HEK293 (cell line): Measurements from ENCODE around the gene TMEM164.

Experiments used
- CTCF ChIA-PET: fragments of 350-600 bp; formaldehyde crosslinking; extraction: SDS; loops from one replicate; lab custom pipeline; 2021; ENCODE audit warnings: antibody characterized with exemption; lab: Yijun Ruan, JAX
- POLR2A ChIA-PET: fragments of 300-600 bp; formaldehyde crosslinking; extraction: SDS; loops from one replicate; lab custom pipeline; 2020; ENCODE audit warnings: antibody characterized with exemption, inconsistent platforms; lab: Yijun Ruan, JAX
- H3K27ac ChIP-seq: fragments of 200-500 bp; sonication (Bioruptor generic); 2 replicates; pipeline ENCODE4 v1.5.1; 2014; ENCODE audit warnings: low read depth, low read length, control low read depth, inconsistent platforms; ENCODE audit errors: extremely low read depth
- H3K36me3 ChIP-seq, 2 experiments: fragments of 200-500 bp in 1 of 2; sonication (Bioruptor generic) in 1 of 2; 1 replicate in 1 of 2; 2 replicates in 1 of 2; pipeline ENCODE4 v1.5.1; 2014 to 2017; ENCODE audit warnings: inconsistent platforms in 2 of 2, low read length in 2 of 2; ENCODE audit not compliant: control insufficient read depth in 2 of 2, insufficient read depth in 1 of 2
- H3K4me1 ChIP-seq: fragments of 200-500 bp; sonication (Bioruptor generic); 2 replicates; pipeline ENCODE4 v1.5.1; 2014; ENCODE audit warnings: mild to moderate bottlenecking, low read length, inconsistent platforms; ENCODE audit not compliant: control insufficient read depth, insufficient read depth
- H3K4me3 ChIP-seq: 2 replicates; pipeline ENCODE4 v1.5.1; 2011; ENCODE audit warnings: low read depth, mild to moderate bottlenecking, control low read depth, low read length, moderate library complexity
- H3K9me3 ChIP-seq: fragments of 200-500 bp; sonication (Bioruptor generic); 2 replicates; pipeline ENCODE4 v1.5.1; 2014; ENCODE audit warnings: low read depth, low read length, inconsistent platforms; ENCODE audit not compliant: control insufficient read depth, insufficient read depth
- AEBP2 ChIP-seq: fragments of 450-650 bp; formaldehyde crosslinking; IDR thresholded peaks from 2 replicates; pipeline ENCODE4 v1.5.1; 2016; ENCODE audit warnings: missing biosample characterization, missing genetic modification characterization, borderline replicate concordance
- HOXA7 ChIP-seq: sonication (generic); formaldehyde crosslinking; IDR thresholded peaks from 2 replicates; pipeline ENCODE4 v1.8.1; 2022; ENCODE audit warnings: missing genetic modification reagents, borderline replicate concordance
- PRDM2 ChIP-seq: fragments of 450-650 bp; formaldehyde crosslinking; IDR thresholded peaks from 2 replicates; pipeline ENCODE4 v1.5.1; 2016; ENCODE audit warnings: missing biosample characterization, missing genetic modification characterization, borderline replicate concordance
- SP7 ChIP-seq: fragments of 450-650 bp; formaldehyde crosslinking; IDR thresholded peaks from 2 replicates; pipeline ENCODE4 v1.5.1; 2016; ENCODE audit warnings: missing biosample characterization, missing genetic modification characterization
- ZBTB44 ChIP-seq: fragments of 450-650 bp; IDR thresholded peaks from 2 replicates; pipeline ENCODE4 v1.5.1; 2018; ENCODE audit warnings: missing biosample characterization, mild to moderate bottlenecking, missing genetic modification characterization
- ZFHX2 ChIP-seq: fragments of 450-650 bp; formaldehyde crosslinking; conservative IDR thresholded peaks from 2 replicates; pipeline ENCODE4 v1.5.1; 2016; ENCODE audit warnings: missing biosample characterization, missing genetic modification characterization
- ZFP69B ChIP-seq: fragments of 450-650 bp; formaldehyde crosslinking; IDR thresholded peaks from 2 replicates; pipeline ENCODE4 v1.5.1; 2016; ENCODE audit warnings: missing biosample characterization, missing genetic modification characterization
- ZNF112 ChIP-seq: fragments of 450-650 bp; formaldehyde crosslinking; IDR thresholded peaks from 2 replicates; pipeline ENCODE4 v1.5.0; 2017; ENCODE audit warnings: missing biosample characterization, missing genetic modification characterization
- ZNF211 ChIP-seq: fragments of 450-650 bp; formaldehyde crosslinking; IDR thresholded peaks from 2 replicates; pipeline ENCODE4 v1.5.1; 2016; ENCODE audit warnings: low read depth, missing biosample characterization, missing genetic modification characterization
- ZNF362 ChIP-seq: fragments of 450-650 bp; formaldehyde crosslinking; IDR thresholded peaks from 2 replicates; pipeline ENCODE4 v1.5.1; 2016; ENCODE audit warnings: missing biosample characterization, missing genetic modification characterization
- ZNF513 ChIP-seq: fragments of 450-650 bp; IDR thresholded peaks from 2 replicates; pipeline ENCODE4 v1.5.1; 2018; ENCODE audit warnings: missing biosample characterization, missing genetic modification characterization
- ZNF664 ChIP-seq: fragments of 450-650 bp; formaldehyde crosslinking; IDR thresholded peaks from 2 replicates; pipeline ENCODE4 v1.5.1; 2016; ENCODE audit warnings: missing biosample characterization, missing genetic modification characterization
- ZNF777 ChIP-seq: fragments of 450-650 bp; formaldehyde crosslinking; IDR thresholded peaks from 2 replicates; pipeline ENCODE4 v1.5.1; 2017; ENCODE audit warnings: missing biosample characterization, missing genetic modification characterization, borderline replicate concordance
- ZSCAN16 ChIP-seq: fragments of 450-650 bp; formaldehyde crosslinking; IDR thresholded peaks from 2 replicates; pipeline ENCODE4 v1.5.1; 2016; ENCODE audit warnings: missing biosample characterization, missing genetic modification characterization
- ZXDB ChIP-seq: fragments of 450-650 bp; formaldehyde crosslinking; IDR thresholded peaks from 2 replicates; pipeline ENCODE4 v1.5.1; 2016; ENCODE audit warnings: missing biosample characterization, missing genetic modification characterization

TMEM164 gene

GRCh38 chrX:110172215-110172614, 169.3 kb downstream of the TMEM164 start:
- CTCF ChIA-PET = interaction anchor here (0.6 to 20.8 kb wide), 4 partner anchors 14 to 239 kb away, joined by 3 to 576 read pairs (median 26); no protein-coding TSS in a partner anchor
- no peaks in the 10 kb centered on the region for H3K9me3 ChIP-seq
- TF ChIP-seq SP7 (tag by site-specific recombination) = no peak
- no peak for TF ChIP-seq AEBP2 (tag by site-specific recombination)
- no peak for TF ChIP-seq ZXDB (tag by site-specific recombination)
- TF ChIP-seq PRDM2 (tag by site-specific recombination) = no peak
- no peak for TF ChIP-seq ZNF112 (tag by site-specific recombination)
- TF ChIP-seq ZNF513 (tag by site-specific recombination) = no peak
- no peak for TF ChIP-seq ZFHX2 (tag by site-specific recombination)
- TF ChIP-seq ZNF777 = no peak
- no peak for TF ChIP-seq ZSCAN16 (tag by site-specific recombination)
- TF ChIP-seq ZNF664 (tag by site-specific recombination) = no peak
- TF ChIP-seq ZNF211 (tag by site-specific recombination) = no peak
- no peak for TF ChIP-seq ZNF362
- TF ChIP-seq ZFP69B (tag by site-specific recombination) = no peak
- TF ChIP-seq HOXA7 = no peak
- no peak for TF ChIP-seq ZBTB44 (tag by site-specific recombination)
- H3K36me3 ChIP-seq = no peaks in the 10 kb centered on the region
- no peaks in the 10 kb centered on the region for H3K4me1 ChIP-seq
- no peak overlapping the region for H3K4me3 ChIP-seq
- POLR2A ChIA-PET = no interaction called here
- no peak overlapping the region for H3K27ac ChIP-seq
